DOHH2 (cell line): ENCODE measurements around the gene CASP10.

Source experiments
- H3F3A ChIP-seq: fragments of 200-600 bp; sonication (generic), shearing (Covaris generic); 2 replicates; pipeline ENCODE4 v1.6.0; 2016; ENCODE audit warnings: antibody characterized with exemption, mild to moderate bottlenecking; ENCODE audit not compliant: control insufficient read depth, insufficient read depth
- H3K27ac ChIP-seq: fragments of 200-600 bp; sonication (generic); 2 replicates; pipeline ENCODE4 v1.5.1; 2014; ENCODE audit warnings: low read depth, mild to moderate bottlenecking, low read length, moderate library complexity
- H3K27me3 ChIP-seq: fragments of 200-600 bp; sonication (generic); 2 replicates; pipeline ENCODE4 v1.6.1; 2014; ENCODE audit warnings: mild to moderate bottlenecking, low read length, mixed read lengths; ENCODE audit not compliant: control insufficient read depth
- H3K36me3 ChIP-seq: fragments of 200-600 bp; sonication (generic); 2 replicates; pipeline ENCODE4 v1.6.1; 2014; ENCODE audit warnings: mild to moderate bottlenecking, low read length, moderate library complexity, mixed read lengths; ENCODE audit not compliant: control insufficient read depth
- H3K4me1 ChIP-seq: fragments of 200-600 bp; sonication (generic); 2 replicates; pipeline ENCODE4 v1.6.1; 2014; ENCODE audit warnings: mild to moderate bottlenecking, low read length, mixed read lengths; ENCODE audit not compliant: control insufficient read depth
- H3K4me2 ChIP-seq: fragments of 200-600 bp; sonication (generic); 2 replicates; pipeline ENCODE4 v1.6.0; 2014; ENCODE audit warnings: mild to moderate bottlenecking, low read length, moderate library complexity
- H3K4me3 ChIP-seq: fragments of 200-600 bp; sonication (generic); 2 replicates; pipeline ENCODE4 v1.5.1; 2014; ENCODE audit warnings: mild to moderate bottlenecking, low read length, mixed read lengths
- H3K79me2 ChIP-seq: fragments of 200-600 bp; sonication (generic); 2 replicates; pipeline ENCODE4 v1.6.1; 2014; ENCODE audit warnings: mild to moderate bottlenecking, low read length, mixed read lengths; ENCODE audit not compliant: control insufficient read depth
- H3K9me2 ChIP-seq: fragments of 200-600 bp; sonication (generic); replicated peaks from 2 replicates; pipeline ENCODE4 v1.6.1; 2014; ENCODE audit warnings: mild to moderate bottlenecking, low read length, mixed read lengths; ENCODE audit not compliant: control insufficient read depth
- H3K9me3 ChIP-seq: fragments of 200-600 bp; sonication (generic); 2 replicates; pipeline ENCODE4 v1.6.1; 2014; ENCODE audit warnings: antibody characterized with exemption, low read length, mixed read lengths; ENCODE audit not compliant: control insufficient read depth, insufficient read depth
- H4K20me1 ChIP-seq: fragments of 200-600 bp; sonication (generic); 2 replicates; pipeline ENCODE4 v1.6.0; 2014; ENCODE audit warnings: low read depth, mild to moderate bottlenecking, antibody characterized with exemption, low read length, moderate library complexity; ENCODE audit not compliant: control insufficient read depth, insufficient read depth
- EZH2phosphoT487 ChIP-seq: fragments of 200-600 bp; sonication (generic); IDR thresholded peaks from 2 replicates; pipeline ENCODE4 v1.6.1; 2017; ENCODE audit warnings: borderline replicate concordance, mild to moderate bottlenecking, antibody characterized with exemption, low read length, moderate library complexity, mixed read lengths
- TF ChIP-seq, protein P1 (sequence below): fragments of 200-600 bp; sonication (generic); IDR thresholded peaks from one replicate; pipeline ENCODE4 v1.5.1; 2014; ENCODE audit warnings: antibody characterized with exemption, mild to moderate bottlenecking, low read depth, low read length; ENCODE audit not compliant: poor library complexity, severe bottlenecking

The CASP10 gene

GRCh38 chr2:201246280-201246679, 63.3 kb downstream of the CASP10 start:
- no peaks in the 10 kb centered on the region for H3K9me2 ChIP-seq
- H3K36me3 ChIP-seq = no peaks in the 10 kb centered on the region
- H3K27me3 ChIP-seq = no peaks in the 10 kb centered on the region
- no peak for TF ChIP-seq EZH2phosphoT487
- no peaks in the 10 kb centered on the region for H3K79me2 ChIP-seq
- H4K20me1 ChIP-seq = no peaks in the 10 kb centered on the region
- H3K4me2 ChIP-seq = no peak overlapping the region
- no peaks in the 10 kb centered on the region for H3K4me1 ChIP-seq
- no peaks in the 10 kb centered on the region for H3K9me3 ChIP-seq
- no peak overlapping the region for H3K27ac ChIP-seq
- no peak overlapping the region for H3K4me3 ChIP-seq
- H3F3A ChIP-seq = no peaks in the 10 kb centered on the region

- H3K27ac ChIP-seq = no peak overlapping the region
- no peaks in the 10 kb centered on the region for H3K79me2 ChIP-seq
- TF ChIP-seq EZH2phosphoT487 = no peak
- TF ChIP-seq, protein P1, sequence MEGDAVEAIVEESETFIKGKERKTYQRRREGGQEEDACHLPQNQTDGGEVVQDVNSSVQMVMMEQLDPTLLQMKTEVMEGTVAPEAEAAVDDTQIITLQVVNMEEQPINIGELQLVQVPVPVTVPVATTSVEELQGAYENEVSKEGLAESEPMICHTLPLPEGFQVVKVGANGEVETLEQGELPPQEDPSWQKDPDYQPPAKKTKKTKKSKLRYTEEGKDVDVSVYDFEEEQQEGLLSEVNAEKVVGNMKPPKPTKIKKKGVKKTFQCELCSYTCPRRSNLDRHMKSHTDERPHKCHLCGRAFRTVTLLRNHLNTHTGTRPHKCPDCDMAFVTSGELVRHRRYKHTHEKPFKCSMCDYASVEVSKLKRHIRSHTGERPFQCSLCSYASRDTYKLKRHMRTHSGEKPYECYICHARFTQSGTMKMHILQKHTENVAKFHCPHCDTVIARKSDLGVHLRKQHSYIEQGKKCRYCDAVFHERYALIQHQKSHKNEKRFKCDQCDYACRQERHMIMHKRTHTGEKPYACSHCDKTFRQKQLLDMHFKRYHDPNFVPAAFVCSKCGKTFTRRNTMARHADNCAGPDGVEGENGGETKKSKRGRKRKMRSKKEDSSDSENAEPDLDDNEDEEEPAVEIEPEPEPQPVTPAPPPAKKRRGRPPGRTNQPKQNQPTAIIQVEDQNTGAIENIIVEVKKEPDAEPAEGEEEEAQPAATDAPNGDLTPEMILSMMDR = no peak
- H3K36me3 ChIP-seq = no peaks in the 10 kb centered on the region
- peaks cover 10% of the 10 kb centered on the region for H3K4me1 ChIP-seq
- no peaks in the 10 kb centered on the region for H3K9me3 ChIP-seq
- H3K27me3 ChIP-seq = no peaks in the 10 kb centered on the region
- H3K4me2 ChIP-seq = no peak overlapping the region
- no peaks in the 10 kb centered on the region for H3K9me2 ChIP-seq
- H3F3A ChIP-seq = no peaks in the 10 kb centered on the region
- no peak overlapping the region for H3K4me3 ChIP-seq
- no peaks in the 10 kb centered on the region for H4K20me1 ChIP-seq
Observed at GRCh38 chr2:201248288-201248844, 65.4 kb downstream of the CASP10 start.

DNA sequence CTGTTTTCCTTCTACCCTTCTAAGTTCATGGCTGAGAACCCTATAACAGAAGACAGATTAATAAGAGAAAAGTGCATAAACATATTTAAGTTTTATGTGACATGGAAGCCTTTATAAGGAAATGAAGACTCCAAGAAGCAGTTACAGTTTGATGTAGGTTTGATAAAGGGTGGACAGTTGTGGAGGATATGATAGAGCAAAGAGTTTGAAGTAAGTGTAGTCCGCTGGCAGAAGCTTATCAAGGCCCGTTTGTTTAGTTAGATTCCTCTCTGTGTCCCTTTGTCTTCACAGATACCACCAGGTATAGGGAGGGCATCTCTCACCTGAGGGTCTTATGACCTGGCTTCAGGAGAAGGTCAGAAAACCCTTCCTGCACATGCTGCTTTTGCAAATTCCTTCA, 66.9 kb downstream of the CASP10 start:
- H3K4me2 ChIP-seq = no peak overlapping the region
- peaks cover 11% of the 10 kb centered on the region for H3K4me1 ChIP-seq
- H3F3A ChIP-seq = no peaks in the 10 kb centered on the region
- H4K20me1 ChIP-seq = no peaks in the 10 kb centered on the region
- no peak overlapping the region for H3K27ac ChIP-seq
- H3K79me2 ChIP-seq = no peaks in the 10 kb centered on the region
- H3K36me3 ChIP-seq = no peaks in the 10 kb centered on the region
- no peaks in the 10 kb centered on the region for H3K9me2 ChIP-seq
- no peak overlapping the region for H3K4me3 ChIP-seq
- TF ChIP-seq, protein P1 = no peak
- TF ChIP-seq EZH2phosphoT487 = no peak
- H3K27me3 ChIP-seq = no peaks in the 10 kb centered on the region
- H3K9me3 ChIP-seq = no peaks in the 10 kb centered on the region

GRCh38 chr2:201250741-201251140, 67.8 kb downstream of the CASP10 start:
- TF ChIP-seq, protein P1 = no peak
- TF ChIP-seq EZH2phosphoT487 = no peak
- Histone ChIP-seq H3K4me1 (peaks cover 11% of the 10 kb centered on the region), H3F3A (0 out of 2 replicates have a peak, but pooled peaks cover 2% of the 10 kb centered on the region), H3K9me2 (no peaks in the 10 kb centered on the region), H3K4me3 (no peak overlapping the region), H3K36me3 (no peaks in the 10 kb centered on the region), H3K27ac (no peak overlapping the region), H3K27me3 (no peaks in the 10 kb centered on the region), H4K20me1 (no peaks in the 10 kb centered on the region), H3K9me3 (no peaks in the 10 kb centered on the region), H3K4me2 (no peak overlapping the region), H3K79me2 (no peaks in the 10 kb centered on the region)
